Breast epithelium (tissue), 3 donors: ENCODE results near the gene PSMD13.

Experiments
- CTCF ChIP-seq, 3 donors: fragments of 450-650 bp; IDR thresholded peaks; one replicate each; pipeline ENCODE4 v1.5.1; 2016 to 2017; ENCODE audit warnings: antibody characterized with exemption in 3 of 3, mild to moderate bottlenecking in 3 of 3, moderate library complexity in 3 of 3
- POLR2AphosphoS5 ChIP-seq, 3 donors: sonication (generic); formaldehyde crosslinking; IDR thresholded peaks; one replicate each; pipeline ENCODE4 v1.6.1; 2017; ENCODE audit warnings: antibody characterized with exemption in 3 of 3

- TF ChIP-seq CTCF (IDR thresholded peaks at IDR 0.05) (no peak), POLR2AphosphoS5 (IDR thresholded peaks at IDR 0.05) (no peak)
Measured at GRCh38 chr11:253160-253885, 16.5 kb downstream of the PSMD13 start.
